Measurements from ENCODE around the gene PPP2R5E. TPM values are rescaled to one million over a fixed set of nuclear protein-coding genes. Genes with fewer than 3 reads are reported as not detected.

PPP2R5E gene
- total and polyA plus RNA-seq, 9 donors, result 9.3 to 44.1 (median 35.5) TPM

GRCh38 chr14:63328787-63329737, 214.1 kb downstream of the PPP2R5E start:
- Histone ChIP-seq H3K27ac (no peak overlapping the region), H3K9me3 (no peaks in the 10 kb centered on the region), H3K27me3 (no peaks in the 10 kb centered on the region), H3K4me1 (ENCODE audit: insufficient read depth) (no peaks in the 10 kb centered on the region), H3K36me3 (no peaks in the 10 kb centered on the region), H3K4me3 (no peak overlapping the region)
- TF ChIP-seq EP300 (IDR thresholded peaks at IDR 0.05) (no peak), CTCF (IDR thresholded peaks at IDR 0.05) (no peak), POLR2A (IDR thresholded peaks at IDR 0.05) (no peak)
- intact Hi-C loops (cut with DNase I), result no loop called here
- DNase-seq, result no peak
- WGBS, 3 donors, result 47 to 51% (median 47%) methylated on average over 6 of the region's 6 CpGs

GRCh38 chr14:63326840-63327239, 216.3 kb downstream of the PPP2R5E start:
- intact Hi-C loops (cut with DNase I), result no loop called here
- Histone ChIP-seq H3K27ac (no peak overlapping the region), H3K4me1 (ENCODE audit: insufficient read depth) (no peaks in the 10 kb centered on the region), H3K36me3 (no peaks in the 10 kb centered on the region), H3K4me3 (no peak overlapping the region), H3K27me3 (no peaks in the 10 kb centered on the region), H3K9me3 (no peaks in the 10 kb centered on the region)
- WGBS, 3 donors, result 75 to 79% (median 78%) methylated on average over 5 of the region's 5 CpGs
- TF ChIP-seq POLR2A (IDR thresholded peaks at IDR 0.05), result no peak
- TF ChIP-seq CTCF (IDR thresholded peaks at IDR 0.05), result no peak
- no peak for TF ChIP-seq EP300 (IDR thresholded peaks at IDR 0.05)
- DNase-seq, result no peak

GRCh38 chr14:63322897-63323573, 220.1 kb downstream of the PPP2R5E start:
- Histone ChIP-seq H3K36me3 (no peaks in the 10 kb centered on the region), H3K4me3 (no peak overlapping the region), H3K27me3 (no peaks in the 10 kb centered on the region), H3K27ac (no peak overlapping the region), H3K4me1 (ENCODE audit: insufficient read depth) (no peaks in the 10 kb centered on the region), H3K9me3 (no peaks in the 10 kb centered on the region)
- intact Hi-C loops (cut with DNase I), result no loop called here
- no peak for DNase-seq
- WGBS, 3 donors, result 22 to 30% (median 23%) methylated on average over 9 of the region's 9 CpGs
- no peak for TF ChIP-seq EP300 (IDR thresholded peaks at IDR 0.05)
- TF ChIP-seq POLR2A (IDR thresholded peaks at IDR 0.05), result no peak
- TF ChIP-seq CTCF (IDR thresholded peaks at IDR 0.05), result no peak

GRCh38 chr14:63322472-63322871, 220.7 kb downstream of the PPP2R5E start:
- intact Hi-C loops (cut with DNase I), result no loop called here
- TF ChIP-seq CTCF (IDR thresholded peaks at IDR 0.05) (no peak), EP300 (IDR thresholded peaks at IDR 0.05) (no peak), POLR2A (IDR thresholded peaks at IDR 0.05) (no peak)
- Histone ChIP-seq H3K4me3 (no peak overlapping the region), H3K9me3 (no peaks in the 10 kb centered on the region), H3K4me1 (ENCODE audit: insufficient read depth) (no peaks in the 10 kb centered on the region), H3K36me3 (no peaks in the 10 kb centered on the region), H3K27me3 (no peaks in the 10 kb centered on the region), H3K27ac (no peak overlapping the region)
- WGBS, 3 donors, result 84 to 94% (median 90%) methylated on average over 1 of the region's 1 CpG
- no peak for DNase-seq

Small RNAs within 50 kb of the gene (small RNA-seq; reads per million reads assigned to genes)
- gene RF00601, result not detected

Other genes with a start within 250 kb of the PPP2R5E start
- gene GPHB5, start 224.4 kb downstream of the PPP2R5E start, total RNA-seq, result not detected
- gene GPHB5, start 224.4 kb downstream of the PPP2R5E start, polyA plus RNA-seq, result not detected
- 10 to 100 TPM in 6 of 7 donors, 1 to 10 TPM in 1; 6.7 to 20.2 (median 13.9) TPM for gene WDR89, start 98.5 kb upstream of the PPP2R5E start, total RNA-seq
- 1 to 10 TPM; 6.8 to 7.3 TPM for gene WDR89, start 98.5 kb upstream of the PPP2R5E start, polyA plus RNA-seq
- gene SGPP1, start 184.7 kb upstream of the PPP2R5E start, total RNA-seq, result 10 to 100 TPM; 11.2 to 18.4 (median 14.4) TPM
- gene SGPP1, start 184.7 kb upstream of the PPP2R5E start, polyA plus RNA-seq, result 10 to 100 TPM in 1 of 2 donors, 1 to 10 TPM in 1; 7.6 to 11.7 TPM

Measured in ovary (tissue), 9 donors.